ENCODE measurements around the gene TMEM106B. TPM values are rescaled to one million over a fixed set of nuclear protein-coding genes. Genes with fewer than 3 reads are reported as not detected.

The TMEM106B gene
- total and polyA plus RNA-seq, 2 of the 4 experiments (the other 2 are of a cell fraction): 24.7 to 59.5 TPM

- peak; percentile 61 for ATAC-seq (ENCODE audit: low read depth)
- TF ChIP-seq MAZ (IDR thresholded peaks at IDR 0.05; ENCODE audit: borderline replicate concordance, low read depth, low read length) (no peak), RFX5 (IDR thresholded peaks at IDR 0.05; ENCODE audit: low read depth, low read length) (no peak), BHLHE40 (IDR thresholded peaks at IDR 0.05; ENCODE audit: low read depth, low read length) (no peak), NFE2L2 (IDR thresholded peaks at IDR 0.05; ENCODE audit: low read depth, low read length) (no peak)
- TF ChIP-seq, protein P1, sequence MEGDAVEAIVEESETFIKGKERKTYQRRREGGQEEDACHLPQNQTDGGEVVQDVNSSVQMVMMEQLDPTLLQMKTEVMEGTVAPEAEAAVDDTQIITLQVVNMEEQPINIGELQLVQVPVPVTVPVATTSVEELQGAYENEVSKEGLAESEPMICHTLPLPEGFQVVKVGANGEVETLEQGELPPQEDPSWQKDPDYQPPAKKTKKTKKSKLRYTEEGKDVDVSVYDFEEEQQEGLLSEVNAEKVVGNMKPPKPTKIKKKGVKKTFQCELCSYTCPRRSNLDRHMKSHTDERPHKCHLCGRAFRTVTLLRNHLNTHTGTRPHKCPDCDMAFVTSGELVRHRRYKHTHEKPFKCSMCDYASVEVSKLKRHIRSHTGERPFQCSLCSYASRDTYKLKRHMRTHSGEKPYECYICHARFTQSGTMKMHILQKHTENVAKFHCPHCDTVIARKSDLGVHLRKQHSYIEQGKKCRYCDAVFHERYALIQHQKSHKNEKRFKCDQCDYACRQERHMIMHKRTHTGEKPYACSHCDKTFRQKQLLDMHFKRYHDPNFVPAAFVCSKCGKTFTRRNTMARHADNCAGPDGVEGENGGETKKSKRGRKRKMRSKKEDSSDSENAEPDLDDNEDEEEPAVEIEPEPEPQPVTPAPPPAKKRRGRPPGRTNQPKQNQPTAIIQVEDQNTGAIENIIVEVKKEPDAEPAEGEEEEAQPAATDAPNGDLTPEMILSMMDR (conservative IDR thresholded peaks at IDR 0.05; ENCODE audit: low read depth, low read length): no peak
- H3K27me3 ChIP-seq (ENCODE audit: control insufficient read depth, insufficient read depth, low read length): peaks cover 3% of the 10 kb centered on the region
- H3K14ac ChIP-seq (replicated peaks; ENCODE audit: low read depth, low read length): 0 out of 2 replicates have a peak overlapping the region, but pooled peaks have one; percentile 41
- H3K4me2 ChIP-seq (ENCODE audit: low read depth, low read length): peak overlapping the region; percentile 74
- CTCF ChIA-PET: interaction anchor here (1.0 kb wide), 1 partner anchor 75 kb away, joined by 3 read pairs; no protein-coding TSS in a partner anchor
- peak overlapping the region; percentile 65 for H2AK9ac ChIP-seq (replicated peaks; ENCODE audit: low read depth, low read length, poor library complexity)
- H3K36me3 ChIP-seq (ENCODE audit: control insufficient read depth, insufficient read depth, low read length): no peaks in the 10 kb centered on the region
- peak overlapping the region; percentile 2 for H2BK5ac ChIP-seq (ENCODE audit: low read depth, low read length, poor library complexity, severe bottlenecking)
- H3K18ac ChIP-seq (ENCODE audit: low read depth, low read length): peak overlapping the region; percentile 25; the same call in 1 of the 2 replicates
- H3K4me3 ChIP-seq (ENCODE audit: insufficient read depth, low read depth, low read length): peak overlapping the region; percentile 70
- in situ Hi-C loops (cut with MboI; ENCODE audit: low sequenced_read_pairs): no loop called here
- H3K9me3 ChIP-seq (ENCODE audit: control insufficient read depth, insufficient read depth, low read length): no peaks in the 10 kb centered on the region
- H3K9ac ChIP-seq (ENCODE audit: low read depth, low read length): peak overlapping the region; percentile 62
- peaks cover 12 to 17% of the 10 kb centered on the region in 2 experiments for H3K79me1 ChIP-seq (ENCODE audit: low read depth in 1 of 2, low read length in 2 of 2)
- H2AFZ ChIP-seq (replicated peaks; ENCODE audit: low read length, poor library complexity): peak overlapping the region; percentile 94
- peak overlapping the region; percentile 55 for H3K56ac ChIP-seq (ENCODE audit: extremely low read depth, insufficient read depth, low read length)
- H3K4me1 ChIP-seq (ENCODE audit: control insufficient read depth, insufficient read depth, low read length): peaks cover 3% of the 10 kb centered on the region; the same call in 1 of the 2 replicates
- intact Hi-C loops (cut with micrococcal nuclease): loop anchor here (5.0 kb wide), 1 partner anchor 143 kb away; no protein-coding TSS in a partner anchor
- no TSS peak for BruUV-seq (replicated peaks)
- dilution Hi-C loops (cut with HindIII; ENCODE audit: low sequenced_read_pairs, unreplicated experiment): no loop called here
- H2BK15ac ChIP-seq (ENCODE audit: low read depth, low read length): 0 out of 3 replicates have a peak overlapping the region, but pooled peaks have one; percentile 30
- peak overlapping the region; percentile 31 for H4K5ac ChIP-seq (ENCODE audit: low read depth, low read length)
- H4K20me1 ChIP-seq (ENCODE audit: insufficient read depth, low read length): no peaks in the 10 kb centered on the region
- H2BK20ac ChIP-seq (ENCODE audit: low read depth, low read length): peak overlapping the region; percentile 19; the same call in 1 of the 2 replicates
- WGBS, 2 experiments (ENCODE audit: extremely low coverage in 2 of 2, insufficient read length in 1 of 2): 0% methylated on average over 7 of the region's 26 CpGs; no CpG with 5 or more reads in 1 of the 2 experiments
- no peak overlapping the region for H2AK5ac ChIP-seq (ENCODE audit: low read depth, low read length)
- peak; percentile 8 for DNase-seq
- peak overlapping the region; percentile 2; the same call in 1 of the 2 replicates for H3K27ac ChIP-seq (ENCODE audit: insufficient read depth, low read length)
- H3K4ac ChIP-seq (ENCODE audit: low read depth, low read length): peak overlapping the region; percentile 62
- H3K9me1 ChIP-seq (ENCODE audit: insufficient read depth, low read length): peaks cover 2% of the 10 kb centered on the region; the same call in 1 of the 2 replicates
- POLR2A ChIA-PET (ENCODE audit: unreplicated experiment): no interaction called here
- H3K23ac ChIP-seq (ENCODE audit: low read depth, low read length): 0 out of 2 replicates have a peak overlapping the region, but pooled peaks have one; percentile 25
- H2BK120ac ChIP-seq (ENCODE audit: low read depth, low read length): peak overlapping the region; percentile 31; the same call in 1 of the 2 replicates
- peak overlapping the region; percentile 65 to 82 for H4K8ac ChIP-seq (ENCODE audit: low read depth in 2 of 2, low read length in 2 of 2)
- peak overlapping the region; percentile 27; the same call in 1 of the 2 replicates for H4K91ac ChIP-seq (ENCODE audit: insufficient read depth, low read depth, low read length)
Measured at GRCh38 chr7:12210179-12211053, 678 bp upstream of the TMEM106B start.

Measured in IMR-90 (cell line).